HL-60 (cell line): ENCODE data around the gene RBP4.

ENCODE experiments used
- DNase-seq, 2 experiments: peaks; one replicate each; pipeline ENCODE4 v3.0.0-alpha.2; 2010 to 2020; ENCODE audit warnings: low read depth in 1 of 2, low spot score in 1 of 2
- H3K27ac ChIP-seq: fragments of 250-450 bp; sonication (Bioruptor Pico); replicated peaks from 2 replicates; pipeline ENCODE4 v1.5.1; 2020; ENCODE audit warnings: mild to moderate bottlenecking, moderate library complexity
- H3K27me3 ChIP-seq: fragments of 250-450 bp; sonication (Bioruptor Pico); 2 replicates; pipeline ENCODE4 v1.5.1; 2021; ENCODE audit warnings: mild to moderate bottlenecking, moderate library complexity; ENCODE audit not compliant: insufficient read depth, poor library complexity, severe bottlenecking
- H3K4me3 ChIP-seq: replicated peaks from 2 replicates; pipeline ENCODE4 v1.5.1; 2011; ENCODE audit warnings: mild to moderate bottlenecking, control low read depth, low read length; ENCODE audit not compliant: insufficient read depth
- CTCF ChIP-seq: IDR thresholded peaks from one replicate; pipeline ENCODE4 v1.5.1; 2011; ENCODE audit warnings: low read length, control low read depth, inconsistent platforms; ENCODE audit not compliant: insufficient read depth
- GABPA ChIP-seq: IDR thresholded peaks from 2 replicates; pipeline ENCODE4 v1.6.1; 2012; ENCODE audit warnings: low read depth
- POLR2AphosphoS5 ChIP-seq: IDR thresholded peaks from 2 replicates; pipeline ENCODE4 v1.6.1; 2012; ENCODE audit warnings: low read depth
- SPI1 ChIP-seq: IDR thresholded peaks from 2 replicates; pipeline ENCODE4 v1.6.1; 2012; ENCODE audit warnings: low read depth, mild to moderate bottlenecking, borderline replicate concordance
- TF ChIP-seq, protein P1 (sequence below): IDR thresholded peaks from 2 replicates; pipeline ENCODE4 v1.6.1; 2012; ENCODE audit warnings: low read depth; ENCODE audit not compliant: insufficient replicate concordance

The RBP4 gene

DNA sequence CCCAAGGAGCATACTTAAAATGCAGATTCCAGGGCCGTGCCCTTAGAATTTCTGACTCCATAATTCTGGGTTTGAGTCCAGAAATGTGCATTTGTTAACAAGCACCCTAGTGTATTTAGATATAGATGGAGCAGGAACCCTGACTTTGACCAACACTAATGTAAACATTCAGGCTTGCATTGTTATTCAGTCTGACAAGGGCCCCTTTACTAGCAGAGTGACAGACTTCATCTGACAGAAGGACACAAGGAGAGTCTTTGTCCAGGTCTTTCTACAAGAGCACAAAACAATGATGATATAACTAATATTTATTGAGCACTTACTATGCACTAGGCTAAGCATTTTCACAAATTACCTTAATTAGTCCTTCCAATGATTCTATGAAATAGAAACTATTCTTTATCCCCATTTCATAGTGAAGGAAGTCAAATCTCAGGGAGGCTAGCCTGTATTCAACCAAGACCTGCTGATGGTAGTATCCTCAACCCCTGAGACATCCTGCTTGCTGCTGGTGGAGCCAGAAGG lies 3.9 kb downstream of the RBP4 start:
- Histone ChIP-seq H3K27me3 (peaks cover 10% of the 10 kb centered on the region), H3K4me3 (no peak overlapping the region), H3K27ac (no peak overlapping the region)
- DNase-seq: no peak
- TF ChIP-seq, protein P1, sequence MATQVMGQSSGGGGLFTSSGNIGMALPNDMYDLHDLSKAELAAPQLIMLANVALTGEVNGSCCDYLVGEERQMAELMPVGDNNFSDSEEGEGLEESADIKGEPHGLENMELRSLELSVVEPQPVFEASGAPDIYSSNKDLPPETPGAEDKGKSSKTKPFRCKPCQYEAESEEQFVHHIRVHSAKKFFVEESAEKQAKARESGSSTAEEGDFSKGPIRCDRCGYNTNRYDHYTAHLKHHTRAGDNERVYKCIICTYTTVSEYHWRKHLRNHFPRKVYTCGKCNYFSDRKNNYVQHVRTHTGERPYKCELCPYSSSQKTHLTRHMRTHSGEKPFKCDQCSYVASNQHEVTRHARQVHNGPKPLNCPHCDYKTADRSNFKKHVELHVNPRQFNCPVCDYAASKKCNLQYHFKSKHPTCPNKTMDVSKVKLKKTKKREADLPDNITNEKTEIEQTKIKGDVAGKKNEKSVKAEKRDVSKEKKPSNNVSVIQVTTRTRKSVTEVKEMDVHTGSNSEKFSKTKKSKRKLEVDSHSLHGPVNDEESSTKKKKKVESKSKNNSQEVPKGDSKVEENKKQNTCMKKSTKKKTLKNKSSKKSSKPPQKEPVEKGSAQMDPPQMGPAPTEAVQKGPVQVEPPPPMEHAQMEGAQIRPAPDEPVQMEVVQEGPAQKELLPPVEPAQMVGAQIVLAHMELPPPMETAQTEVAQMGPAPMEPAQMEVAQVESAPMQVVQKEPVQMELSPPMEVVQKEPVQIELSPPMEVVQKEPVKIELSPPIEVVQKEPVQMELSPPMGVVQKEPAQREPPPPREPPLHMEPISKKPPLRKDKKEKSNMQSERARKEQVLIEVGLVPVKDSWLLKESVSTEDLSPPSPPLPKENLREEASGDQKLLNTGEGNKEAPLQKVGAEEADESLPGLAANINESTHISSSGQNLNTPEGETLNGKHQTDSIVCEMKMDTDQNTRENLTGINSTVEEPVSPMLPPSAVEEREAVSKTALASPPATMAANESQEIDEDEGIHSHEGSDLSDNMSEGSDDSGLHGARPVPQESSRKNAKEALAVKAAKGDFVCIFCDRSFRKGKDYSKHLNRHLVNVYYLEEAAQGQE: no peak
- TF ChIP-seq GABPA (no peak), CTCF (no peak), POLR2AphosphoS5 (no peak), SPI1 (no peak)

DNA sequence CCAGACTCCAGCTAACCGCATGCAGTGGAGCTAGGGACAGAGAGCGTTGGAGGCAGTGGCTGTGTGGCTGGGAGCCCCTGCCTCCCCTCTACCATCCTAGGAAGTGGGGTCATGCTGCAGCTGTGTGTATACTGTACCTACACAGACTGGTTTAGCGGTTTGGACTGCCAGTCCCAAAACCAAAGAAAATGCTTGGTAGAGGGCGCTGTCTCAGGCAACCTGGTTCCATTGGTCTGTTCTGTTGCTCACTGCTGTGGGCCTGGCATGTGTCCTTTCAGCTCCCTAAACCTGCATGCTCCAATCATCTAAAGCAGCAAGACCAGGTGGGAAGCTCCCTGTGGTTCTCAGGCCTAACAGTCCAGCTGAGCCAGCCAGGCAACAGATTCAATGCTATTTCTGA lies 4.5 kb downstream of the RBP4 start:
- Histone ChIP-seq H3K4me3 (no peak overlapping the region), H3K27me3 (peaks cover 4% of the 10 kb centered on the region), H3K27ac (no peak overlapping the region)
- DNase-seq: no peak
- TF ChIP-seq GABPA (no peak), POLR2AphosphoS5 (no peak), CTCF (no peak), SPI1 (no peak)
- TF ChIP-seq, protein P1: no peak

DNA sequence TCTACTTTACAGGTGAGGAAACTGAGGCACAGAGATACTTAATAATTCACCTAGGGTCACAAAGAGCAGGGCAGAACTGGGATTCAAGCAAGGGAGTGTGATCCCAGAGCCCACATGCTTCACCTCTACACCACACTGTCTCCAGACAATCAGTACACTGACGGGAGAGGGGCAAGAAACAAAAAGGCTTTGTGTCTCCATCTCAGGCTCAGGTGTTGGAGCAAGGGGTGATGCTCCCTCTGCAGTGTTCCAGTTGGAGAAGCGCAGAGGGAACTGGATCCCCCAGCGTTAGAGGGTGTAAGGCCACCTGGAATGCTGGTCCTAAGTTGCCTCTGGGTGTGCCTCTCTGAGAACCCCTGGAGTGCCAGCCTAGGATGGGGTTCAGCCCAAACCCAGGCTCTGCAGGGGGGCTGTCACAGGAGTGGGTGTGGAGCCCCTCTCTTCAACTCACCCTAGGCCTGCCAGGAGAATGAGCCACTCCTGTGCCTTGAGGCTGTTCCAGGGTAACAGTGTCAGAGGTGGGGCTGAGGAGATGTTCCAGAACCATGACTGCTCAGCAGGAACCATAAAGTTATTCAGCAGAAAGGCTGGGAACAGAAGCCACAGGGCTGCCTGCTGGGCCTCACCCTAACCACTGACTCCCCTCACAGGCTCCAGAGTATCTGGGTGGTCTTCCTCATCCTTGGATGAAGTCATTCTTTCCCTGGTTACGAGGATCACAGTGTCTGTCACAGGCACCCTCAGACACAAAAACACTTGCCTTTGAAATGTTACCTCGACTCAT lies 5.5 kb downstream of the RBP4 start:
- no peak overlapping the region for H3K27ac ChIP-seq
- DNase-seq: no peak
- TF ChIP-seq POLR2AphosphoS5 (no peak), CTCF (no peak), SPI1 (no peak), GABPA (no peak)
- TF ChIP-seq, protein P1: no peak

More for the DNA sequence above, 5.5 kb downstream of the RBP4 start:
- H3K4me3 ChIP-seq: no peak overlapping the region
- no peaks in the 10 kb centered on the region for H3K27me3 ChIP-seq
